Measurements from ENCODE around the gene LSP1. TPM values are rescaled to one million over a fixed set of nuclear protein-coding genes. Genes with fewer than 3 reads are reported as not detected.
A peak's percentile ranks its signal among the peaks of the same experiment; 100 is the strongest.

Gene LSP1
- polyA plus RNA-seq, 1 donor, result 20.5 TPM

DNA sequence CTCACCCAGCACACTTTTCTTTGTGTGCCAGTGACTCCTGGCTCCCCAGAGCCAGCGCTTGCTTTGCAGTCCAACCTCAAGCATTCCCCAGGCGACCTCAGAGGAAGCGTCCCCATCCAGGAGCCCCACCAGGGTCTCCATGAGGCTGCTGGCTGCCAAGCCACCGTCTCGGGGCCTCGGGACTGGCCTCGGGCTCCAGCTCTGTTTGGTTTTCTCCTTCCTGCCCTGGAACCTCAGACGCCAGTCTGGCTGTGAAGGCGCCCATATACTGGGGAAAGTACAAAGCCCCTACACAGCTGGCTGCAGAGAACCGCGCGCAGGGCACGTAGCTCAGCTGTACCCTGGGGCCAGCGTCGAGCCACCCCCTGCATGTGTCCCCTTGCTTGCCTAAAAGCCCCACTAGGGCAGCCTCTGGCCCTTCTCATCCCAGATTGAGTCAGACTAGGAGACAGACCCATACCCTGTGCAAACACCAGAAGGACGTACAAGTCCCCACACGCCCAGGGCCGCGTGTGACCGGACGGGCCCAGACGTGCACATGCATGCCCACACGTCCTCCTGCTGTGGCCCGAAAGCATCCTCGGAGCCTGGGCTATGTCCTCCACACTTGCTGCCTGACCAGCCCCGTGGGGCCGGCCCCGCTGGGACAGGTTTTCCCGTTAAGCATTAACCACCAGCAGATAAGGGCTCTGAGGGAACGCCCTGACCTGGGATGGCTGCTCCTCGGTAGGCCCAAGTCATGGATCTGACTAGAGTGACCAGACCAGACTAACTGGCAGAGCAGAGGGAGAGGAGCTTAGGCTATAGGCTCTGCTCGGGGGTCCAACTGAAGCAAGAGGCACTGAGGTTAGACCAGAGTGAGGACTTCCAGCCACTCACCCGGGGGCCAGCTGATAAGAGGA lies 22.3 kb upstream of the LSP1 start:
- Histone ChIP-seq H3K4me1 (ENCODE audit: control insufficient read depth, insufficient read depth, low read length) (peaks cover 60% of the 10 kb centered on the region), H3K27me3 (ENCODE audit: control insufficient read depth, insufficient read depth, low read length) (no peaks in the 10 kb centered on the region)
- no CpG with 5 or more reads among the region's 33 CpGs for WGBS (ENCODE audit: insufficient coverage, low lambda C conversion rate)

DNA sequence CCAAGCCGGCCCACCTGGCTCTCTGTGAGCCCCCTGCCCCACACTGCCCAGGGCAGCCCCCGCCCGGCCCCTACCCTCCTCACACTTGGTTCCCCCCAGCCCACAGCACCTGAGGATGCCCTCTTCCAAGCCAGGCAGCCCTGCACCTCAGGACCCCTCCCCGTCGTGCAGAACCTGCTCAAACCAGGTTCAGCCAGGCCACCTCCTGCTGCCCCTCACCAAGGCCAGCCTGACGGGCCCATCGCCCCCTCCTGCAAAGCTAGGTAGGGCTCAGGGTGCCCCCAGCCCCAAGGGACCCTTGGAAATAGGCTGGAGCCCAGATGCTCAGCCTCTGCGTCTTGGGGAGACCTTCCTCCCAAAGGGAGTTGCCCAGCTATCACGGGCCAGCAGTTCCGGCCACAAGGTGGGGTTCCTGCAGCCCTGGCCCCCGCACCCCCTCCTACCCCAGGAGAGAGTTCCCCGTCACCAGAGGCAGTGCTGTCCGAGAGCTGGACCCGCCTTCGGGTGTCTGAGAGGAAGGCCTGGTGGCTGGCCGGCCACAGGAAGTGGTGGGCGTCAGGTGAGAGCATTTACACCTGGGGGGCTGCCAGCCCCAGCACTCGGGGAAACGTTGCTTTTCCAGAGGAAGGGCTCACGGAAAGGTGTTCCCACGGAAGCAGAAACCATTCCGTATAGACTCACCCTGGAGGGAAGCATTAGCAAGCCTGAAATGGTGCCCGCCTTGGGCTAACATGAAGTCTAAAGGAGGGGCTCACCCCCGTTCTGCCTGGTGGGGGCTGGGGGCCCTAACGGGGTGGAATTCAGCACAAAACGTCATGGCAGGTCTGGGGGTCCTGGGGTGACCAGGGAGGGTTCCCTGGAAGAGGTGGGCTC lies 21.3 kb upstream of the LSP1 start:
- DNase-seq, result no peak
- no peak overlapping the region for H3K4me3 ChIP-seq (ENCODE audit: low read length)
- peak overlapping the region; percentile 69 for H3K27ac ChIP-seq (ENCODE audit: low read length)
- no peaks in the 10 kb centered on the region for H3K9me3 ChIP-seq (ENCODE audit: control insufficient read depth, low read depth, low read length)
- H3K27me3 ChIP-seq (ENCODE audit: control insufficient read depth, insufficient read depth, low read length), result no peaks in the 10 kb centered on the region
- H3K4me1 ChIP-seq (ENCODE audit: control insufficient read depth, insufficient read depth, low read length), result peaks cover 64% of the 10 kb centered on the region
- no peaks in the 10 kb centered on the region for H3K36me3 ChIP-seq (ENCODE audit: control insufficient read depth, insufficient read depth, low read length)
- WGBS (ENCODE audit: insufficient coverage, low lambda C conversion rate), result 60% methylated on average over 3 of the region's 26 CpGs

More for the DNA sequence above, 22.3 kb upstream of the LSP1 start:
- H3K27ac ChIP-seq (ENCODE audit: low read length), result peak overlapping the region; percentile 69
- no peaks in the 10 kb centered on the region for H3K36me3 ChIP-seq (ENCODE audit: control insufficient read depth, insufficient read depth, low read length)
- H3K9me3 ChIP-seq (ENCODE audit: control insufficient read depth, low read depth, low read length), result no peaks in the 10 kb centered on the region
- DNase-seq, result peak; percentile 91 to 95
- H3K4me3 ChIP-seq (ENCODE audit: low read length), result no peak overlapping the region

DNA sequence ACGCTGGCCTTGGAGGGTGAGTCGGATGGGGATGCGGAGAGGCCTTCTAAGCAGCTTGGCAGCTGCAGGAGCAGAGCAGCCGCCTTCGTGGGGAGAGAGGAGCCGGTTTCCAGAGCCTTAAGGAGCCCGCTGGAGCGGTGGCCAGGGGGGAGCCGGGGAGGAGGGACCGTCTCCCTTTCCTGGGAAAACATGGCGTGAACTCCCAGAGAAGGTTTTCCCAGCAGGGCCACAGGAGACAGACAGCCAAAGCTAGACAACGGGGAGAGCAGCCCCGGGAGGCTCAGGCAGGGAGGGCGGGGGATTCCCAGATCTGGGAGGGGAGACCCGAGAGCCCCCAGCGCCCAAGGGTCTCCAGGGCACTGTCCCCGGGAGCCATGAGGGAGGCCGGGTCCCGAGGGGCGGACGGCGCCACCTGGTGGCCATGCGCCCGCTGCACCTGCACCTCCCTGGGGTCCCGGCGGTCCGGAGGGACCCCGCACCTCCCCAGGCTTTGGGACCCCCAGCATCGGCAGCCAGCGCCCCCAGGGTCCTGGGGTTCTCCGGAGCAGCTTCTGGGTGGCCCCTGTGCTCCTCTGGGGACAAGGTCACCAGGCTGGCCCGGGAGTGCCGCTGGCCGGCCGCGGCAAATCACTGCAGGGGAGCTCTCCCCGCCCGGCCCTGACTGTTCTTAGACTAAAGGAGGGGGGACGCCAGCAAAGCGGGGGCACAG lies 20.5 kb upstream of the LSP1 start:
- H3K4me3 ChIP-seq (ENCODE audit: low read length), result no peak overlapping the region
- peaks cover 65% of the 10 kb centered on the region for H3K4me1 ChIP-seq (ENCODE audit: control insufficient read depth, insufficient read depth, low read length)
- DNase-seq, result peak in 1 of 2 donors; percentile 59
- no peaks in the 10 kb centered on the region for H3K27me3 ChIP-seq (ENCODE audit: control insufficient read depth, insufficient read depth, low read length)
- WGBS (ENCODE audit: insufficient coverage, low lambda C conversion rate), result no CpG with 5 or more reads among the region's 40 CpGs
- no peaks in the 10 kb centered on the region for H3K9me3 ChIP-seq (ENCODE audit: control insufficient read depth, low read depth, low read length)
- peak overlapping the region; percentile 88 for H3K27ac ChIP-seq (ENCODE audit: low read length)
- no peaks in the 10 kb centered on the region for H3K36me3 ChIP-seq (ENCODE audit: control insufficient read depth, insufficient read depth, low read length)

DNA sequence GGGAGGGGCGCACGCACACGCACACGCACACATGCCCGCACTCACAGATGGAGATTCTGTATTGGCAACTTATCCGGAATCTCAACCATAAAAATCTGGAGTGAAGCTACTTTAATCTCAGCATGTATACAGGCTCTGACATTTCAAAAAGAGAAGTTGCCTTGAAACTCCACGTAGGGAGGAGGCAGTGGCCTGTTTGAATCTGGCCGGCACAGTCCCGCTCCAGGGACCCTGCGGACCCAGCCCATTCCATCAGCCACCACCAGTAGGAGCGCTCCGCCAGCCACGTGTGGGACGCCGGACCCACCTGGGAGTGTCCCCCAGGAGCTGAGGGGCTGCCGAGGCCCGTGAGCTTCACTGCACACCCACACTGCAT lies 20.0 kb upstream of the LSP1 start:
- WGBS (ENCODE audit: insufficient coverage, low lambda C conversion rate), result no CpG with 5 or more reads among the region's 17 CpGs
- Histone ChIP-seq H3K27ac (ENCODE audit: low read length) (peak overlapping the region; percentile 88), H3K4me1 (ENCODE audit: control insufficient read depth, insufficient read depth, low read length) (peaks cover 70% of the 10 kb centered on the region), H3K27me3 (ENCODE audit: control insufficient read depth, insufficient read depth, low read length) (no peaks in the 10 kb centered on the region), H3K4me3 (ENCODE audit: low read length) (no peak overlapping the region), H3K9me3 (ENCODE audit: control insufficient read depth, low read depth, low read length) (no peaks in the 10 kb centered on the region), H3K36me3 (ENCODE audit: control insufficient read depth, insufficient read depth, low read length) (no peaks in the 10 kb centered on the region)
- no peak for DNase-seq

GRCh38 chr11:1834062-1834610 lies 18.7 kb upstream of the LSP1 start:
- Histone ChIP-seq H3K36me3 (ENCODE audit: control insufficient read depth, insufficient read depth, low read length) (no peaks in the 10 kb centered on the region), H3K27ac (ENCODE audit: low read length) (peak overlapping the region; percentile 88), H3K27me3 (ENCODE audit: control insufficient read depth, insufficient read depth, low read length) (no peaks in the 10 kb centered on the region), H3K9me3 (ENCODE audit: control insufficient read depth, low read depth, low read length) (no peaks in the 10 kb centered on the region), H3K4me3 (ENCODE audit: low read length) (no peak overlapping the region), H3K4me1 (ENCODE audit: control insufficient read depth, insufficient read depth, low read length) (peaks cover 71% of the 10 kb centered on the region)
- no CpG with 5 or more reads among the region's 14 CpGs for WGBS (ENCODE audit: insufficient coverage, low lambda C conversion rate)
- DNase-seq, result peak; percentile 96 to 98

- no peak for DNase-seq
- WGBS (ENCODE audit: insufficient coverage, low lambda C conversion rate), result no CpG with 5 or more reads among the region's 26 CpGs
- Histone ChIP-seq H3K27ac (ENCODE audit: low read length) (peak within 1 kb of the TSS; percentile 88), H3K27me3 (ENCODE audit: control insufficient read depth, insufficient read depth, low read length) (no peaks in the 10 kb centered on the region), H3K9me3 (ENCODE audit: control insufficient read depth, low read depth, low read length) (no peaks in the 10 kb centered on the region), H3K4me1 (ENCODE audit: control insufficient read depth, insufficient read depth, low read length) (peaks cover 65% of the 10 kb centered on the region), H3K36me3 (ENCODE audit: control insufficient read depth, insufficient read depth, low read length) (no peaks in the 10 kb centered on the region), H3K4me3 (ENCODE audit: low read length) (no peak within 1 kb of the TSS)
These were observed 17.9 kb upstream of the LSP1 start, which contains the start of gene SYT8 for GRCh38 chr11:1834779-1835670. TSS of gene SYT8 (plus strand) at chr11:1834990. CDS start at chr11:1835106, 116 bp downstream.

GRCh38 chr11:1835671-1836010 lies 17.2 kb upstream of the LSP1 start:
- Histone ChIP-seq H3K27ac (ENCODE audit: low read length) (no peak overlapping the region), H3K4me1 (ENCODE audit: control insufficient read depth, insufficient read depth, low read length) (peaks cover 59% of the 10 kb centered on the region)
- no CpG with 5 or more reads among the region's 12 CpGs for WGBS (ENCODE audit: insufficient coverage, low lambda C conversion rate)

GRCh38 chr11:1836011-1836945 lies 16.6 kb upstream of the LSP1 start:
- Histone ChIP-seq H3K4me1 (ENCODE audit: control insufficient read depth, insufficient read depth, low read length) (peaks cover 53% of the 10 kb centered on the region), H3K36me3 (ENCODE audit: control insufficient read depth, insufficient read depth, low read length) (no peaks in the 10 kb centered on the region), H3K4me3 (ENCODE audit: low read length) (no peak overlapping the region), H3K27me3 (ENCODE audit: control insufficient read depth, insufficient read depth, low read length) (no peaks in the 10 kb centered on the region), H3K27ac (ENCODE audit: low read length) (no peak overlapping the region), H3K9me3 (ENCODE audit: control insufficient read depth, low read depth, low read length) (no peaks in the 10 kb centered on the region)
- DNase-seq, result no peak
- WGBS (ENCODE audit: insufficient coverage, low lambda C conversion rate), result no CpG with 5 or more reads among the region's 43 CpGs

More at GRCh38 chr11:1835671-1836010, 17.2 kb upstream of the LSP1 start:
- no peaks in the 10 kb centered on the region for H3K36me3 ChIP-seq (ENCODE audit: control insufficient read depth, insufficient read depth, low read length)
- DNase-seq, result no peak
- H3K4me3 ChIP-seq (ENCODE audit: low read length), result no peak overlapping the region
- no peaks in the 10 kb centered on the region for H3K9me3 ChIP-seq (ENCODE audit: control insufficient read depth, low read depth, low read length)
- H3K27me3 ChIP-seq (ENCODE audit: control insufficient read depth, insufficient read depth, low read length), result no peaks in the 10 kb centered on the region

All from large intestine (tissue), 3 donors.